Esophagus squamous epithelium (tissue), 5 donors: ENCODE results near the gene SAYSD1. TPM values are rescaled to one million over a fixed set of nuclear protein-coding genes. Genes with fewer than 3 reads are reported as not detected.

ENCODE experiments used
- DNase-seq: peaks from one replicate; lab custom pipeline; 2025; lab: John Stamatoyannopoulos, UW
- H3K27ac ChIP-seq, 4 donors: fragments of 200-600 bp; sonication (generic); one replicate each; pipeline ENCODE4 v1.5.1; 2016 to 2019; ENCODE audit warnings: mild to moderate bottlenecking in 1 of 4
- H3K27me3 ChIP-seq, 4 donors: fragments of 200-600 bp; sonication (generic); 1 replicate in 3 of 4; 2 replicates in 1 of 4; pipeline versions ENCODE4 v1.5.1 to v1.6.0; 2017 to 2021; ENCODE audit warnings: antibody characterized with exemption in 1 of 4
- H3K36me3 ChIP-seq, 3 donors: fragments of 200-600 bp; sonication (generic); one replicate each; pipeline ENCODE4 v1.5.1; 2016 to 2019
- H3K4me1 ChIP-seq, 3 donors: fragments of 200-600 bp; sonication (generic); one replicate each; pipeline ENCODE4 v1.5.1; 2017 to 2019
- H3K4me3 ChIP-seq, 4 donors: fragments of 200-600 bp; sonication (generic); 1 replicate in 3 of 4; 2 replicates in 1 of 4; pipeline ENCODE4 v1.5.1; 2016 to 2019; ENCODE audit warnings: mild to moderate bottlenecking in 2 of 4, moderate library complexity in 1 of 4
- H3K9me3 ChIP-seq, 3 donors: fragments of 200-600 bp; sonication (generic); one replicate each; pipeline ENCODE4 v1.5.1; 2016 to 2019
- POLR2A ChIP-seq, 4 donors: fragments of 450-650 bp; IDR thresholded peaks; one replicate each; pipeline ENCODE4 v1.6.1; 2017; ENCODE audit warnings: antibody characterized with exemption in 4 of 4, mild to moderate bottlenecking in 4 of 4, moderate library complexity in 3 of 4
- WGBS, 2 donors: methylation state at CpG; one replicate each; pipeline ENCODE4 v1.1.5; 2018; 5-methylcytosine and 5-hydroxymethylcytosine counted together
- intact Hi-C: fragments of 100-400 bp; cut with DNase I; formaldehyde crosslinking; loops from one replicate; pipeline ENCODE4 v1.15.0; 2022
- total RNA-seq, 4 donors: library from RNA; depleted of rRNA; stranded (reverse); fragments of >200 nt; gene quantifications; one replicate each; pipeline ENCODE4 v1.1.0, GENCODE V29; 2016
- TF ChIP-seq, protein P1 (sequence below), 6 experiments: fragments of 450-650 bp in 4 of 6; fragments of 200-600 bp in 2 of 6; sonication (generic) in 2 of 6; IDR thresholded peaks; one replicate each; pipeline ENCODE4 v1.5.1; 2016 to 2019; ENCODE audit warnings: antibody characterized with exemption in 6 of 6, mild to moderate bottlenecking in 4 of 6, moderate library complexity in 4 of 6
- donor health status: DM: yes; HTN: yes; CAD: no.

Gene SAYSD1
- total RNA-seq, 4 donors from 2014 or later: 11.0 to 12.6 (median 11.6) TPM

DNA sequence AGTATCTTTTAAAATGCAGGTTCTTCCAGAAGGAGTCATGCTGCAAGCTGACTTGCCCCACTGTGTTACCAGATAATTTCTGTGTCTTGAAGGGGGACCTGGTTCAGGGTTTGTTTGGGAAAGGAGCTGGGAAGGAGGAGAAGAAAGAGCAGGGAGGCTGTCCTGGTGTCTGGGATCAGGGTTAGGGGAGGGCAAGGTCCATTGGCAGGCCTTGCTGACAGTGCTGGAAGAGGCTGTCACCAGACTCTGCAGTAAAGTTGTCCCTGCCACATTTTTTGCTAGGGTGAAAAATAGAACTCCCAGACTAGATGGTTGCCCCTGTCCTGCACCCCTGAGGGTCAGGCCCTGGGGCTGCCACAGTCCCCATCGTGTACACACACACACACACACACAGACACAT lies 51.5 kb downstream of the SAYSD1 start:
- Histone ChIP-seq H3K4me3 (no peak overlapping the region), H3K36me3 (no peaks in the 10 kb centered on the region), H3K4me1 (no peaks in the 10 kb centered on the region), H3K27me3 (peaks cover 0 to 55% (median 0%) of the 10 kb centered on the region in 4 donors), H3K27ac (no peak overlapping the region), H3K9me3 (no peaks in the 10 kb centered on the region)
- WGBS, 2 donors: 0 to 11% methylated on average over 1 of the region's 1 CpG
- DNase-seq: no peak
- TF ChIP-seq, protein P1, sequence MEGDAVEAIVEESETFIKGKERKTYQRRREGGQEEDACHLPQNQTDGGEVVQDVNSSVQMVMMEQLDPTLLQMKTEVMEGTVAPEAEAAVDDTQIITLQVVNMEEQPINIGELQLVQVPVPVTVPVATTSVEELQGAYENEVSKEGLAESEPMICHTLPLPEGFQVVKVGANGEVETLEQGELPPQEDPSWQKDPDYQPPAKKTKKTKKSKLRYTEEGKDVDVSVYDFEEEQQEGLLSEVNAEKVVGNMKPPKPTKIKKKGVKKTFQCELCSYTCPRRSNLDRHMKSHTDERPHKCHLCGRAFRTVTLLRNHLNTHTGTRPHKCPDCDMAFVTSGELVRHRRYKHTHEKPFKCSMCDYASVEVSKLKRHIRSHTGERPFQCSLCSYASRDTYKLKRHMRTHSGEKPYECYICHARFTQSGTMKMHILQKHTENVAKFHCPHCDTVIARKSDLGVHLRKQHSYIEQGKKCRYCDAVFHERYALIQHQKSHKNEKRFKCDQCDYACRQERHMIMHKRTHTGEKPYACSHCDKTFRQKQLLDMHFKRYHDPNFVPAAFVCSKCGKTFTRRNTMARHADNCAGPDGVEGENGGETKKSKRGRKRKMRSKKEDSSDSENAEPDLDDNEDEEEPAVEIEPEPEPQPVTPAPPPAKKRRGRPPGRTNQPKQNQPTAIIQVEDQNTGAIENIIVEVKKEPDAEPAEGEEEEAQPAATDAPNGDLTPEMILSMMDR (IDR thresholded peaks at IDR 0.05): no peak
- TF ChIP-seq POLR2A (IDR thresholded peaks at IDR 0.05): no peak
- intact Hi-C loops: no loop called here

DNA sequence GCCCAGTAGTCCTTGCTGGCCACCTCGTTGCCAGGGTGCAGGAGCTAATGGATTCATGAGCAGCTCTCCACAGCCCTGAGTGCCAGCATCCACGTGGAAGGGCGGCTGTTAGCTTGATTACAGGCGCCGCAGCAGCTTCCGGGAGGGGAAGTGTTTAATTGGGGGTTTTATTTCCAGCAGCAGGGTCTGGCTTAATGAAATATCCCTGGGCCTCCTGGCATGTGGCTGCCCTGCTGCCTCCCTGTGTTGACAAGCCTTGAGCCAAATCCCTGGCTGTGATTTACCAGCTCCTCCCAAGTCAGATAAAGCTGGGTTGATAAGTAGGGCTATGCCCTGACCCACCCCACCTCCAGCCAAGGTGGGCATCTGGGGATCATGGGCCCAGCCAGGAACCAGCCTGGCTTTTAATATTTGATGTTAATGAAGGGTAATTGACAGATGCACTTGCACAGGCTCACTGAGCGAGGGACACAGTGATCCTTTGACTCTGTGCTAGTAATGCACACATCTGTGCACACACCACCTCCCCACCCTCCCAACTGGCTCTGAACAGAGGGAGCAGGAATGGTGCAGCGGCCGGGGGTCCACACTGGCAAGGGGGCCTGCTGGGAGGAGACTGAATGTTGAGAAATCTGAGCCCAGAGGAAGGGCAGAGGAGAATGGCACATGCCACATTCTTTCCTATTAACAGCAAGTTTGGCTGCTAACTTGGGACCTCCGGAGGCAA lies 52.8 kb downstream of the SAYSD1 start:
- intact Hi-C loops: no loop called here
- Histone ChIP-seq H3K4me1 (no peaks in the 10 kb centered on the region), H3K9me3 (no peaks in the 10 kb centered on the region), H3K27me3 (peaks cover 0 to 58% (median 0%) of the 10 kb centered on the region in 4 donors), H3K4me3 (no peak overlapping the region), H3K27ac (no peak overlapping the region), H3K36me3 (no peaks in the 10 kb centered on the region)
- WGBS, 2 donors: 59 to 65% methylated on average over 8 to 10 of the region's 10 CpGs
- DNase-seq: no peak
- TF ChIP-seq, protein P1 (IDR thresholded peaks at IDR 0.05): no peak
- TF ChIP-seq POLR2A (IDR thresholded peaks at IDR 0.05): no peak

DNA sequence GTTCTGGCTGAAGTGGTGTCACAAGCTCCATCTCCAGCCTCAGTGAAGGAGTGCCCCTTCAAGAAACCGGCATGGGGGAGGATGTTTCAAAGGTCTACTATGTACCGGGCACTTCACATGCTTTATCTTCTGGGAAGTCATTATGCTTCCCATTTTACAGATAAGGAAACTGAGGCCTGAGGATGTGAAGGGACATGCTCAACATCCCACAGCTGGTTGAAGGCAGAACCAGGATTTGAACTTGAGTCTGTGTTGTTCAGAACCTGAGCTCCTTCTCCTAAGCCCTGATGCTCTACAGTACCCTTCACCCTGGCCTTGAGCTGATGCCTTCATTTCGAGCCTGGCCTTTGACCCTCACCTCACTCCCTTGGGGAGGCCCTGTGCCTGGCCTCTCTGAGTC lies 53.4 kb downstream of the SAYSD1 start:
- Histone ChIP-seq H3K36me3 (no peaks in the 10 kb centered on the region), H3K27me3 (peaks cover 0 to 58% (median 0%) of the 10 kb centered on the region in 4 donors), H3K9me3 (no peaks in the 10 kb centered on the region), H3K27ac (no peak overlapping the region), H3K4me1 (no peaks in the 10 kb centered on the region), H3K4me3 (no peak overlapping the region)
- intact Hi-C loops: no loop called here
- TF ChIP-seq, protein P1 (IDR thresholded peaks at IDR 0.05): no peak
- TF ChIP-seq POLR2A (IDR thresholded peaks at IDR 0.05): no peak
- DNase-seq: no peak
- 52 to 89% methylated on average over 2 to 3 of the region's 3 CpGs for WGBS, 2 donors

DNA sequence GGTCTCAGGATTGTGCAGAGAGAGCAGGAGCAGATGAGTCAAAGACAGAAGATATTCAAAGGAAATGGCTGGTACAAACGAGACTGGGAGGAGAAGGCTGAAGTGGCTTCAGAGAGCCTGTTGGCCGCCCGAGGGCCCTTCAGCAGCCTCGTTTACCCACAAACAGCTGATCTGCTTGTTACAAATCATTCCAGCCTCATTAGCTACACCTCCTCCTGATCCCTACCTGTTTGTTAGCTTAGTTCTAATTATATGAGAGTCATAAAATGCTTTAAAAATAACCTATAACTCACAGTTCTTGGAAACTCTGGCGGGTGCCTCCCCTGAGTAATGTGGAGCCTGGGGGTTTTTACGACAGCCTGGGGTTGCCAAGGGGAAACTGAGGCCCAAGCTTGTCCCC lies 53.8 kb downstream of the SAYSD1 start:
- intact Hi-C loops: no loop called here
- 44 to 45% methylated on average over 6 of the region's 6 CpGs for WGBS, 2 donors
- Histone ChIP-seq H3K27me3 (peaks cover 0 to 56% (median 0%) of the 10 kb centered on the region in 4 donors), H3K4me3 (no peak overlapping the region), H3K4me1 (no peaks in the 10 kb centered on the region), H3K27ac (no peak overlapping the region), H3K36me3 (no peaks in the 10 kb centered on the region), H3K9me3 (no peaks in the 10 kb centered on the region)
- DNase-seq: no peak
- TF ChIP-seq POLR2A (IDR thresholded peaks at IDR 0.05): no peak
- TF ChIP-seq, protein P1 (IDR thresholded peaks at IDR 0.05): no peak

DNA sequence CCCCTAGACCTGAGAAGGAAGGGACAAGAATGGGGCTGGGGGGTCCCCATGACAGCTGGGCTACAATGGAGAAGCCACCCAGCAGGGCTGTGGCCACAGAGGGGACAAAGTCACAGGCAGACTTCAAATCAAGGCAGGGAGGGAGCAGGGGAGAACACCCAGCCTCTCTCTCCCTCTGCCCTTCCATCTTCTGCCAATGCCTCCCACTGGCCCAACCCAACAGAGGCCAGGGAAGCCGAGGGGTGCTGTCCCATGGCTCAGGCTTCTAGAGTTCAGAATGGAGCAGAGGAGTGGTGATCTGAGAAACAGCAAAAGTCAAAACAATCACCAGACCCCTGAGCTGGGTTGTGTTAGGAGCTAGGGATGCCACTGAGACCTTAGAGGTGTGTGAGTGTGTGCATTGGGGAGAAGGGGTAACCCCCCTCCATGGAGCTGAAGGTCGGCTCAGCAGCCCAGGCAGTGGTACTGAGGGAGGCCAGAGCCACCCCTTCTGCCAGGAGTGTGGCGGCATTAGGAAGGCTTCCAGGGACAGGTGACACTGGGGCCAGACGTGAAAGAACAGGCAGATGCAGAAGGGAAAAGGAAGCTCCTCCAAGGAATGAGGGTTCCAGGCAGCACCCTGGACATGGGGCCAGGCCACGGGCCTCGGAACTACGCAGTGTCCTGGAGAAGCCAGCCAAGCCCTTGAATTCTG lies 54.4 kb downstream of the SAYSD1 start:
- DNase-seq: no peak
- intact Hi-C loops: no loop called here
- 44 to 64% methylated on average over 3 to 7 of the region's 7 CpGs for WGBS, 2 donors

More for the DNA sequence above, 54.4 kb downstream of the SAYSD1 start:
- no peaks in the 10 kb centered on the region for H3K36me3 ChIP-seq
- H3K27me3 ChIP-seq: peaks cover 0 to 50% (median 0%) of the 10 kb centered on the region in 4 donors
- H3K27ac ChIP-seq: no peak overlapping the region
- H3K4me3 ChIP-seq: no peak overlapping the region
- no peaks in the 10 kb centered on the region for H3K9me3 ChIP-seq
- TF ChIP-seq, protein P1 (IDR thresholded peaks at IDR 0.05): no peak
- TF ChIP-seq POLR2A (IDR thresholded peaks at IDR 0.05): no peak
- no peaks in the 10 kb centered on the region for H3K4me1 ChIP-seq
